HG03457 (cell line): ENCODE data around the gene ASCC3.
"Not testable (repeated sequence)": the region's sequence is repeated elsewhere in the genome, so short reads cannot be mapped to it uniquely, and the experiment has no call there.

Experiments used
- ATAC-seq: cut with Tn5 transposase; IDR thresholded peaks from one replicate; pipeline ENCODE4 v1.9.1; 2021; ENCODE audit warnings: moderate number of reproducible peaks; ENCODE audit not compliant: unreplicated experiment

ASCC3 gene

DNA sequence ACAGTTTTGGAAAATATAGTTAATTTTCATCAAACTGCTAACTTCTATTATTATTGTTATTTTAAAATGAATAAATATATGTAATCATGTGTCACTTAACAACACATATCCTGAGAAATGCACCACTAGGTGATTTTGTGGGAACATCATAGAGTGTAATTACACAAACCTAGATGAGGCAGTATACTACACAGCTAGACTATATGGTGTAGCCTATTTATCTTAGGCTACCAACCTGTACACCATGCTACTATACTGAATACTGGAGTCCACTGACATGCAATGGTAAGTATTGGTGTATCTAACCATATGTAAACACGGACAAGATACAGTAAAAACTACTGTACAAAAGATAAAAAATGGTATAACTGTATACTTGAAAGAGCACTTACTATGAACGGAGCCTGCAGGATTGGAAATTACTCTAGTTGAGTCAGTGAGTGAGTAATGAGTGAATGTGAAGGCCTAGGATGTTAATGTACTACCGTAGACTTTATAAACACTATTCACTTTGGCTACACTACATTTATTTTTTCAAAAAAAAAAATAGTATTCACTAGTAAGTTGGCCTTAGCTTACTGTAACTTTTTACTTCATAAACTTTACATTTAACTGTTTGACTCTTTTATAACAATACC, 72.4 kb downstream of the ASCC3 start:
- ATAC-seq: no peak

DNA sequence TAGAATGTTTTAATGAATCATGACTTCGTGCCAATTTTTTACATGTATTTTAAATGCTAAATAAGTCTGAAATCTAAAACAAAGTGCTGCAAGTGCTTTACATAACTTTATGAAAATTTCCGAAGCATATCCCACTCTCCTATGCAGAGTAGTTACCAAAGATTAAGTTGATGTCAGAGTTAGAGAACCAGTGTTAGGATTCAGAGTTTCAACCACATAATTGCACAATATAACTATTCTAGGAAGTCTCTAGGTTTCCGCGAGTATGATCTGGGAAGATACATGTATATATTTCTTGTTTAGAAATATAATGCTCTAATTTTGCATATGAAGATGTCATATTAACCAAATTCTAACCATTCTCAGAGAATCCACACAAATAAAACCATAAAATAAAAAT, 74.8 kb downstream of the ASCC3 start:
- no peak for ATAC-seq

DNA sequence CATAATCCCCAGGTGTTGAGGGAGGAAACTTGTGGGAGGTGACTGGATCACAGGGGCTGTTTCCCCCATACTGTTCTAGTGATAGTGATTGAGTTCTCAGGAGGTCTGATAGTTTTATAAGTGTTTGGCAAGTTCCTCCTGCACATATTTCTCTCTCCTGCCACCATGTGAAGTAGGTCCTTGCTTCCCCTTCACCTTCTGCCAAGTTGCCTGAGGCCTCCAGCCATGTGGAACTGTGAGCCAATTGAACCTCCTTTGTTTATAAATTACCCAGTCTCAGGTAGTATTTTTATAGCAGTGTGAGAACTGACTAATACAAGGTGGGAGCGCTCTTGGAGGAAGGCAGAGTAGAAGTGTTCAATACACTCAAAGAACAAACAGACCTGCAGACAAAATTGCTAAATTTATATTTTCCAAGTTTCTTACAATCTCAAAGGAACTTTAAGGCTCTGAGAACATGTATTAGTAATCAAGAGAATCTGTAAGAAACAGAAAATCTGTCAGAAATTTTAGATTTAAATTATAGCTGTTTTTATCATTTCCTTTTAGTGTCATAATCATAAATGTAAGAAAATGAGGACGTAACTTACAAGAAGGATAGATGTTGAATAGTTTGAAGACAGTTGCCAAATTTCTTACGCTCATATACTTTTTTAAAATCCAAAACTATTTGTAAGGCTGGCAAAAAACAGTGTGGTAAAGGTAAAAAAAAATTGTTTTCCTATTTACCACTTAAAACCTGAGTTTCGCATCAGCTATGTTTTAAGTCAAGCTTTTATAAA, 77.7 kb downstream of the ASCC3 start:
- ATAC-seq: no peak

DNA sequence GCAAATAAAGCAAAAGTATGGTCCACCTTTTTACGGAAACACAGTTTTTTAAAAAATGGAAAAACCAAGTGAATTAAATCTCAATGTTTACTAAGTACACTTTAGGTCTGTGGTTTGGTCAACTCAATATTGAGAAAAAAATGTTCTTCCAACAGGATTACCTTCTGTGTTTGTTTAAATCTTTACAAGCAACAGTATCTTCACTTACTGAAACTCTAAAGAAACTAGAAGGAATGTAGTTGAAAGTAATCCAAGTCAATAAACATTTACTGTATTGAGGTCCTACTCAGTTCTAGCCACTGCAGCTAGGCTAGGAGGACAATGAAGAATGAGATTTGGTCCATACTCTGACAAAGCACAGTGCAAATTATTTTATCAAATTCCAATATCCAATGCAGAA, 80.1 kb downstream of the ASCC3 start:
- no peak for ATAC-seq

DNA sequence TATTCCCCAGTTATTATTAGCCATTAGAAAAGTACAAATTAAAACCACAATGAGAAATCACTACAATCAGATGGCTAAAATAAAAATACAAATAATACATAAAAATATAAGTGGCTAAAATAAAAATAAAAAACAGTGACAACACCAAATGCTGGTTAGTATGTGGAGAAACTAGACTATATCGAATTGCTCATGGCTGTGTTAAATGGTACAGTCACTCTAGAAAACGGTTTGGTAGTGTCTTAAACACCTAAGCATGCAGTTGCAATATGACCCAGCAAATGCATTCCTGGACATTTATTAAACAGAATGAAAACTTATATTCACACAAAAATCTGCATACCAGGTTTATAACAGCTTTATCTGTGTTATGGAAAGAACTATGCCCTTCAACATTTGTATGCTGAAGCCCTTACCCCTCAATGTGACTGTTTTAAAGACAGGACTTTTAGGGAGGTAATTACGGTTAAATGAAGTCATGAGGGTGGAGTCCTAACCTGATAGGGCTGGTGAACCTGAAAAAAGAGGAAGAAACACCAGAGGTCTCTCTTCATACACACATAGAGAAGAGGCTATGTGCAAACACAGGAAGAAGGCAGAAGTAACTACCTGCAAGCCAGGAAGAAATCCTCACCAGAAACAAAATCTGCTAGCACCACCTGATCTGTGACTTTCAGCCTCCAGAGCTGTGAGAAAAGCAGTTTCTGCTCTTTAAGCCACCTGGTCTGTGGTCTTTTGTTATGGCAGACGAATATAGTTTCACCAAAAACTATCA, 84.9 kb downstream of the ASCC3 start:
- ATAC-seq: no peak

DNA sequence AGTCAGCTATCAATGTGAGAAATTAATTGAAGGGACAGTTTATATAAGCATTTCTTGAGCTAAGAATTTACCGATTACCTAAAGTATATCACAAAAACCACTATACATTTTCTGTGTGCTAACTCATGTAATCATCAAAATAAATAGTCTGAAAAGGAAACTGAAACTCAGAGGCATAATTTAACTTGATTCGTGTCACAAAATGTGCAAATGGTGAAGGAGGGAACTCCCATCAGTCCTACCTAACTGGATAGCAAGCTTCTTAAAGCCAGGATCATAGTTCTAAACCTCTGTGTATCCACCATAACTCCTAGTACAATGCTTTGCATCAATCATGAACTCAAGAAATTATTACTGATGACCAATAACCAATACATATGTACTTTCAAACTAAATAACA, 91.0 kb downstream of the ASCC3 start:
- no peak for ATAC-seq

DNA sequence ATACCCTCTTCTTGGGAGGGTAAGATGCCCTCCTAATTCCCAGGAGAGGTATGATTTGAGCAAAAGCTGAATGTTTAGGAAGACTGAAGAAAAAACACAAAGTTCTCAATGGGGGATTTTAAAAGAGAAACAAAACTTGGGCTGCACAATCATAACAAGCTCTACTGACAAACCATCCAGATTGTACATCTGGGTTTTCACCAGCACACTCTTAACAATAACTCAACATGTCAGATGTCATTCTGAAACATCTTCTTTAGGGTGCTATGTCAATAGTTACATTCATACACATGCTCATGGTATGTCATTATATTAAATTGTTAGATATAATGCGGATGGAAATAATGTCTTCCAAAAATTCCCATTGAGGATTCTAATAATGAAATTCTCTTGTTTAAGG, 95.1 kb downstream of the ASCC3 start:
- ATAC-seq: no peak

DNA sequence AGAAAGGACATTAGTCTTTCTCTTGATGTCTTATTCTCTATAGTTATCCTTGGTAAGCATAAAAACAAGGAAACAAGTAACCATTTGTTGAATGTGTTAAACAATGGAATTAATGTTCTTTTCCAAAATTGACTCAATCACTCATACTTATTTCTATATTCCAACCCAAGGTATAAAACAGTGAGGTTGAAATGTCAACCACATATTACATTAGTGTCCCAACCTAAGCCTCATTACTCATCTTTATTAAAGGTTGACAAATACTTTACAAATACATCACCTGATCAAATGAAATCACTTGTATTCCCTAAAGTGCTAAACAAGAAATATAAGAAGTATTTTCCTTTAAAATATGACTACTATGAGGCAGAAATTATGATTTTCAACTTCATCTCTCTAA, 100.5 kb downstream of the ASCC3 start:
- ATAC-seq: no peak

DNA sequence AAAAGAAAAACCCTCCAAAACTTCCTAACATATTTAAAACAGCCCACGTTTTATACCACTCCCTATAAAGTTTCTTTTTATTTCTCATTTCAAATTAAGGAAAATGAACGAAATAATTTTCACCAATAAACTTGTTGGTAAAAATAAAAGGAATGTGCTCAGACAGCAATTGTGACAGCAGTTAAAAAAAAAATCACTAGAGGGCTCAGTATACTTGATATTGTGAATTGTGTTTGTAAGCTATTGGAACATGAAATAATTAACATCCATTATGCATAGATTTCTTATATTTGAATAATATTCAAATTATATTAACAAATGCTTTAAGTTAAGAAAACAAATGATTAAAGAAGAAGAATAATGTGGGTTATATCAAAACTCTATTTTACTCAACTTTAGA, 105.5 kb downstream of the ASCC3 start:
- ATAC-seq: no peak

DNA sequence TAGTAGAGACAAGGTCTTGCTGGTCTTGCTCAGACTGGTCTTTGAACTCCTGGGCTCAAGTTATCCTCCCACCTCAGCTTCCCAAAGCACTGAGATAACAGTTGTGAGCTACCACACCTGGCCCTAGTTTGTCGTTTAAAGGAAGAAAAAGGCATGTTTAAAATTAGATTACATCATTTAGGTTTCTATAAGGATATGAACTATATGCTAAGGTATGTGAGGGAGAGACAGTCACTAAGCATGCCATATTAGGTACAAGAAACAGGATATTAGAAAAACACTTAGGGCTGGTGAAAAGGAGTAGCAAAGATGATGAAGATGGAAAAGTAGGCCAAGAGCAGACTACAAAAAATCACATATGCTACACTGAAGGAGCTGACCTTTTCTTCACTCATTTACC, 106.4 kb downstream of the ASCC3 start:
- ATAC-seq: no peak

DNA sequence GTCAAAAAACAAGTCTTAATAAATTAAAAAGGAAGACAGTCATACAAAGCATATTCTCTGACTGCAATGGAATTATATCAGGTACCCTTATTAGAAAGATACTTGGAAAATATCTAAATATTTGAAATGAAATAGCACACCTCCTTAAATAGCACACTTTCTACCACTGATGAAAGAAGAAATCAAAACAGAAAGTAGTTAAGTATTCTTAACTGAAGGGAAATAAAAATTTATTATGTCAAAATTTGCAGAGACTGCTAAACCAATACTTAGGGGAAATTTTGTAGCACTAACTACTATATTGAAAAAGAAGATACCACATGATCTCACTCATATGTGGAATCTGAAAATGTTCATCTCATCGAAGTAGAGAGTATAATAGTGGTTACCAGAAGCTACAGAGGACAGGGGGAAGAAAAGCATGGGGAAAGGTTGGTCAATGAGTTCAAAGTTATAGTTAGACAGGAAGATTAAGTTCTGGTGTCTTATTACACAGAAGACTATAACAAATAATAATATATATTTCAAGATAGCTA, 112.2 kb downstream of the ASCC3 start:
- no peak for ATAC-seq

DNA sequence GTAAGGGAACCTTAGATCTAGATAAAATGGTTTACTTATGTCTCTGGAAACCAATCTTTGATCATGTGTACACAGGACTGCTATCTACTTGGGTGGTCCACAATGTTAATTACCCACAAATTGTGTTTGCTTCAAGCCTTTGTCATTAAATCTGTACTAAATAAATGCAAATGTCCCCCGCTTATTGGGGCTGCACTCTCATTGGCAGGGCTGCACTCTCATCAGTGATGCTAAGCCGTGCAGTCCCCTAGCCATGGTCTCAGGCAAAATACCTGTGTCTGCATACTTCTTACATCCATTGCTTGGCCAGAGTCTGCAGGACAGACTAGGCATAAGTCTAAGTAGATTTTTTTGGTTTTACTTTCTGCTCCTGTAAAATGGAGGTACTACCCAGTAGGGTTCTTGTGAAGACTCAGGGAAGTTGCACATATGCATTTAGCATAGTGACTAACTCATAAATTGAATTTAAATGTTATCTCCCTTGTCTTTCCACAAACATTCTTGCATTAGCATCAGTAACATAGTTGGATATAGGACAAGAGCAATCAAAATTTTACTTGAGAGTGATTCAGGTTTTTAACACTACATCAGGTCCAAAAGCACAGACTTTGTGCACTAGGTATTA, 117.4 kb downstream of the ASCC3 start:
- ATAC-seq: no peak

DNA sequence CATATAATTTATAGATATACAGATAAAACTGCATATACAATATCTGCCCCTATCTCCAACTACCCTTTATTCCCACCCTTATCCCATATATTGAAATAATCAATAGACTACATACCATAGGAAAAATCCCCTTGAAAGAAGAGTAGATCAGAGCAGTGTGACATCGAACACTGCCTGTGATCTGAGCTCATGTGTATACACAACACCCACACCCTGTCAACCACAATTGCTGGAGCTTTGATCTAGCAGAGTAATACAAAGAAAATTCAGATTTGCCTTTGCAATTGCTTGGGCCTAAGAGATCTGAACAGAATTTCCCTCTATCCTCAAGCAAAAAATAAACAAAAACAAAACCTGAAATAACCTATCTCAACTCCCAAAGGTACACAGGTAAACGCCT, 119.3 kb downstream of the ASCC3 start:
- no peak for ATAC-seq

DNA sequence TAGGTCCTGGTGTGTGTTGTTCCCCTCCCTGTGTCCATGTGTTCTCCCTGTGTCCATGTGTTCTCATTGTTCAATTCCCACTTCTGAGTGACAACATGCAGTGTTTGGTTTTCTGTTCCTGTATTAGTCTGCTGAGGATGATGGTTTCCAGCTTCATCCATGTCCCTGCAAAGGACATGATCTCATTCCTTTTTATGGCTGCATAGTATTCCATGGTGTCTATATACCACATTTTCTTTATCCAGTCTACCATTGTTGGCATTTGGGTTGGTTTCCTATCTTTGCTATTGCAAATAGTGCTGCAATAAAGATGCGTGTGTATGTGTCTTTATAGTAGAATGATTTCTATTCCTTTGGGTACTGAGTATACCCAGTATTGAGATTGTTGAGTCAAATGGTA, 122.7 kb downstream of the ASCC3 start:
- ATAC-seq: not testable (repeated sequence)

DNA sequence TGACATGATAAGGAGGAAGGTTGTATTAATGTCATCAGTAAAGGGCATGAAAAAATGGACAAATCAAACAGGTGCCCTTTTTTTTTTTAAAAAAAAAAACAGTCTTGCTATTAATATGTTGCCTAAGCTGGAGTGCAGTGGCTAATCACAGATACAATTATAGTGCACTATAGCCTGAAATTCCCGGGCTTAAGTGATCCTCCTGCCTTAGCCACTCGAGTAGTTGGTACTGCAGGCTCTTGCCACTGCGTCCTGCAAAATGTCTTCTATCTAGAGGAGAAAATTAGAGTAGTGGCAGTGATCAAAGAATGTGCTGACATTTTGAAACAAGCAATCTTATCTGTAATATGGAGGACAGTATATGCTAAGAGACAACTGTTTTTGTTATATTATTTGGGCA, 127.7 kb downstream of the ASCC3 start:
- no peak for ATAC-seq

DNA sequence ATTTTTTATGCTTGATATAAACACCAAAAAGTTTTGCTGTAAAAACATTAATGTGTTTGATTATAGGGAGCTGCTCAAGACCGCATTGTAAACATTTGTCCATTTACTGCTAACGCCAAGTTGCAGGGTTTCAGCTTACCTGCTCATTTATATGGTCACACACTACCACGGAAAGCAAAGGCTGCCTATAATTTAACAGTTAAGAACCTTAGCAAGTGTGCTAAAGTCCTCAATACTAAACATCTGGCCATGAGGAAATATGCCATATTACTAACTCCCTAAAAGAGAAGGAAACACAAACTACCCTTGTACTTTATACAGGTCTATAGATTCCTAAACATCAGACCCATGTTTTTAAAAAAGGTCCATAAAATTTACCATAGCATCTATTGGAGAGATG, 129.5 kb downstream of the ASCC3 start:
- ATAC-seq: no peak

DNA sequence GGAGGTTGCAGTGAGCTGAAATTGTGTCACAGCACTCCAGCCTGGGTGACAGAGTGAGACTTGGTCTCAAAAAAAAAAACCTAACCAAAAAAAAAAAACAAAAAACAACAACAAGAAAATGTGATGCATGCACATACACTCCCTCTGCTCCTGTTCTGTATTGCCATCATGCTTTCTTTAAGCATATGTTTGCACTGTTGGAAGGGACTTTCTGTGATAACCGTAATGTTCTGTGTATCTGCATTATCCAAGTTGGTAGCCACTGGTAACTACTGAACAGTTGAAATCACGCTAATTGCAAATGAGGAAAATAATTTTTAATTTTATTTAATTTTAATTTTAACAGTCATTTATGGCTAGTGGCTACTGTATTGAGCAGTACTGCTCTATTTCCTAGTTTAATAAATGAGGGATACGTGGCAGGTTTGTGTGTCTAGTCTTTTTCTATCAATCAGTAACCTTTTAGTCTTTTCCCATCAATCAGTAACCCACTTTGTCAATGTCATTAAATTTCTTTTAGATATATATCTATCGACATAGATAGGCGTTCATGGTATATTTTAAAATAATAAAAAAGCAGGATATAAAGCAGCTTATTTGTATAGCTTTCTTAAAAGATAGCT, 135.6 kb downstream of the ASCC3 start:
- ATAC-seq: no peak

DNA sequence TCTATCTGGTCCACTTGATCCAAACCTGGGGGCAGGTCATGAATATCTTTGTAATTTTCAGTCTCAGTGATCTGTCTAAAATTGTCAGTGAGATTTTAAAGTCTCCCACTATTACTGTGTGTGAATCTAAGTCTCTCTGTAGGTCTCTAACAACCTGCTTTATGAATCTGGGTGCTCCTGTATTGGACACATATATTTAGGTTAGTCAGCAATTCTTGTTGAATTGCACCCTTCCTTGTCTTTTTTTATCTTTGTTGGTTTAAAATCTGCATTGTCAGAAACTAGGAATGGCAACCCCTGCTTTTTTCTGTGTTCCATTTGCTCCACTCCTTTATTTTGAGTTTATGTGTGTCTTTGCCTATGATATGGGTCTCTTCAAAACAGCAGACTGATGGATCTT, 140.7 kb downstream of the ASCC3 start:
- no peak for ATAC-seq

DNA sequence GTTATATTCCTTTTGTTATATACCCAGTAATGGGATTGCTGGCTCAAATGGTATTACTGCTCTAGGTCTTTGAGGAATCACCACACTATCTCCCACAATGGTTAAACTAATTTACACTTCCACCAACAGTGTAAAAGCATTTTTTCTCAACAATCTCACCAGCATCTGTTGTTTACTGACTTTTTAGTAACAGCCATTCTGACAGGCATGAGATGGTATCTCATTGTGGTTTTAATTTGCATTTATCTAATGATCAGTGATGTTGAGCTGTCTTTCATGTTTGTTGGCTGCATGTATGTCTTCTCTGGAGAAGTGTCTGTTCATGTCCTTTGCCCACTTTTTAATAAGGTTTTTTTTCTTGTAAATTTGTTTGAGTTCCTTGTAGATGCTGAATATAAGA, 143.4 kb downstream of the ASCC3 start:
- ATAC-seq: not testable (repeated sequence)

DNA sequence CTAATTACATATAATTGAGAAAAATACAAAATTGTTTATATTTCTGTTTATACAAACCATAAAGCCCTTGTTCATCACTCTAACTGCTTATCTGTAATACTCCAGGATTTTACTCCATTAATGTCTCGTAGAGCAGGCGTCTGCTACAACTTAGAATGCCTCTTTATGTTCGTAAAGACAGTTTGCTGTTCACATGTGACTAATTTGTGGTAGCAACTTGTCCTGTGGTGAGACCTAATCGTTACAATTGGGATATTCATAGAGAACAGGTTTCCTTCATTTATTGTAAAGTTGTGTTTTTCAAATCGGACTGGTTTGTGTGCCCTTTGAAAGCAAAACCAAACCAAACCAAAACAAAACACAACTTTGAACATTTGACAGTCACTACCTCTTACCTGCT, 149.7 kb downstream of the ASCC3 start:
- no peak for ATAC-seq
